ENCODE data around the gene KPNA4. TPM values are rescaled to one million over a fixed set of nuclear protein-coding genes. Genes with fewer than 3 reads are reported as not detected.
"Not testable (repeated sequence)": the region's sequence is repeated elsewhere in the genome, so short reads cannot be mapped to it uniquely, and the experiment has no call there.

Gene KPNA4
- total and polyA plus RNA-seq, 12 donors = 21.6 to 190 (median 134) TPM

- TF ChIP-seq CTCF (IDR thresholded peaks at IDR 0.05) = no peak
- H3K27me3 ChIP-seq = no peaks in the 10 kb centered on the region
- no peak overlapping the region for H3K27ac ChIP-seq
- intact Hi-C loops (cut with DNase I) = no loop called here
- no peaks in the 10 kb centered on the region for H3K9me3 ChIP-seq
- H3K4me1 ChIP-seq = peaks cover 0 to 17% (median 9%) of the 10 kb centered on the region in 9 donors
- H3K4me3 ChIP-seq = no peak overlapping the region
- H3K36me3 ChIP-seq = peaks cover 0 to 95% (median 31%) of the 10 kb centered on the region in 9 donors
- DNase-seq = no peak
- WGBS, 2 donors = 54 to 71% methylated on average over 1 of the region's 1 CpG
- no peak for ATAC-seq
Measured at GRCh38 chr3:160531311-160531710, 34.1 kb downstream of the KPNA4 start.

- H3K4me1 ChIP-seq; H3K9me3 ChIP-seq; H3K4me3 ChIP-seq; DNase-seq; H3K27ac ChIP-seq; ATAC-seq; intact Hi-C loops (cut with DNase I); H3K27me3 ChIP-seq: not testable (repeated sequence)
- 78 to 90% methylated on average over 2 of the region's 2 CpGs for WGBS, 2 donors
- H3K36me3 ChIP-seq = peaks cover 0 to 99% (median 72%) of the 10 kb centered on the region in 9 donors
Measured at GRCh38 chr3:160516391-160516790, 49.0 kb downstream of the KPNA4 start.

GRCh38 chr3:160501325-160501724, 64.0 kb downstream of the KPNA4 start:
- Histone ChIP-seq H3K9me3 (no peaks in the 10 kb centered on the region), H3K27ac (no peak overlapping the region), H3K36me3 (peaks cover 0 to 85% (median 43%) of the 10 kb centered on the region in 9 donors), H3K4me3 (no peak overlapping the region), H3K27me3 (no peaks in the 10 kb centered on the region), H3K4me1 (no peaks in the 10 kb centered on the region)
- no peak for ATAC-seq
- intact Hi-C loops (cut with DNase I) = no loop called here
- 95 to 99% methylated on average over 3 of the region's 3 CpGs for WGBS, 2 donors
- DNase-seq = no peak
- TF ChIP-seq CTCF (IDR thresholded peaks at IDR 0.05) = no peak

- ATAC-seq = no peak
- Histone ChIP-seq H3K4me1 (no peaks in the 10 kb centered on the region), H3K36me3 (peaks cover 0 to 56% (median 20%) of the 10 kb centered on the region in 9 donors), H3K27ac (no peak overlapping the region), H3K27me3 (no peaks in the 10 kb centered on the region), H3K4me3 (no peak overlapping the region), H3K9me3 (no peaks in the 10 kb centered on the region)
- 98 to 100% methylated on average over 1 of the region's 1 CpG for WGBS, 2 donors
- intact Hi-C loops (cut with DNase I) = no loop called here
- no peak for TF ChIP-seq CTCF (IDR thresholded peaks at IDR 0.05)
- no peak for DNase-seq
Measured at GRCh38 chr3:160498202-160498601, 67.2 kb downstream of the KPNA4 start.

- H3K27ac ChIP-seq = no peak overlapping the region
- no peak for TF ChIP-seq CTCF (IDR thresholded peaks at IDR 0.05)
- DNase-seq (no peak), ATAC-seq (no peak)
- intact Hi-C loops (cut with DNase I) = no loop called here
- H3K4me3 ChIP-seq = no peak overlapping the region
- H3K9me3 ChIP-seq = no peaks in the 10 kb centered on the region
- H3K36me3 ChIP-seq = no peaks in the 10 kb centered on the region
- H3K4me1 ChIP-seq = peaks cover 0 to 4% (median 0%) of the 10 kb centered on the region in 9 donors
- no peaks in the 10 kb centered on the region for H3K27me3 ChIP-seq
Measured at GRCh38 chr3:160490166-160490565, 75.2 kb downstream of the KPNA4 start.

Data from heart right ventricle (tissue), 16 donors.